ENCODE measurements around the gene NOX5.

The NOX5 gene

DNA sequence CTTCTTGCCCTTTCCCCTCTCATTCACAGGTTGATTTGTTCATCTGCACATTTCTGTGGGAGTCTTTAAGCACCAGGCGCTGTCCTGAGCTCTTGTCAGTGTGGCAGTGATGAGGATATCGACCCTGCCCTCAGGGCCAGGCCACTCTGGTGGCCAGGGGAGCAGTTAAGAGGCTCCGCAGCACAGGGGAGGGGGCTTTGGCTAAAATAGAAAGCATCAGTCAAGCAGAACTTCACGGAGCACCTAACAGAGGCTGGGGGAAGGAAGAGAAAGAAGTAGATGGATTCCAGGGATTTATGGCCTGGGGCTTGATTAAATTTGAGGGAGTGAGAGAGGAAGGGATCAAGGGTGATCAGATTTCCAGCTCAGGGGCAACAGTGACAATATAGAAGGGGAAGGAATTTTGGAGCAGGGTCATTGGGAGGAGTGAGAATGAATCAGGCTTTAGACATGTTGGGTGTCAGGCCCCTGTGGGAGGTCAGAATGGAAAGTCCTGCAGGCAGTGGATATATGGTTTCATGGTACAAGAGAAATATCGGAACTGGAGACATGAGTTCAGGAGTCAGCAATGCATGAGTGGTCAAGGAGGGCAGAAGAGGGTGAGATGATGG is 73.0 kb downstream of the NOX5 start:
- H3K27me3 ChIP-seq (ENCODE audit: control insufficient read depth, insufficient read depth, low read length, poor library complexity, severe bottlenecking) = peaks cover 100% of the 10 kb centered on the region
- peaks cover 36% of the 10 kb centered on the region for H3K4me1 ChIP-seq (ENCODE audit: control insufficient read depth, insufficient read depth, low read length)

DNA sequence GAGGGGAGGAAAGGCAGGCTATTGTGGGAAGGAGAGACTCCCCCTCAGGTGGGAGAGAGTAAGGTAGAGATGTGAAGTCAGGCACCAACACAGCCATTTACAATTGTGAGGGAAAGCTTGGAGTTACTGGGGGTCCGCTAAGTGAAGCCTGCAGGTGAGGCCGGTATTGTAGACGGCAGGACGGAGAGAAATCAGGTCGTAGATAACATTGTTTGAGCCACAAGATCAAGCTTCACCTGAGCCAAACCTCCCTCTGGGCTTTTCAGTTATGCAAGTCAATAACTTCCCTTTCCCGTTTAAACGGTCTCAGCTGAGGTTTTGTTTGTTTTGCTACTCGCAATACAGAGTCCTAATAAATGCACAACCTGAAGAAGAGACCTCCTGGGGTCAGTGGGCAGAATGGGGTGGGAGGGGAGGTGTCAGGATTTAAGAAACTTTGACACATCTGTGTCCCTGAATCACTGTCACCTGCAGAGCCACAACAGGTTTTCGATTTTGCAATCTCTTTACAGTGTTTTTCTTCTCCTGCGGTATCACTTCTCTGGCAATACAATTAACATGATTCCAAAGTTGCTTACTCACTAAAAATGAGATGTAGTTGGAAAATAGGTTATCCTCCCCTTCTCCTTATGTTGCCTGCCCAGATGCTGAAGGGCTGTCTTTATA is 73.9 kb downstream of the NOX5 start:
- Histone ChIP-seq H3K27me3 (ENCODE audit: control insufficient read depth, insufficient read depth, low read length, poor library complexity, severe bottlenecking) (peaks cover 92% of the 10 kb centered on the region), H3K9me3 (ENCODE audit: control insufficient read depth, low read length) (no peaks in the 10 kb centered on the region), H3K36me3 (ENCODE audit: control insufficient read depth, insufficient read depth, low read length) (no peaks in the 10 kb centered on the region), H3K4me3 (ENCODE audit: insufficient read depth, low read depth, low read length) (no peak overlapping the region), H3K27ac (ENCODE audit: insufficient read depth, low read depth, low read length, poor library complexity, severe bottlenecking) (no peak overlapping the region), H3K4me1 (ENCODE audit: control insufficient read depth, insufficient read depth, low read length) (peaks cover 36% of the 10 kb centered on the region)
- 18 to 19% methylated on average over 10 of the region's 10 CpGs for WGBS, 2 experiments

More for the DNA sequence above, 73.0 kb downstream of the NOX5 start:
- Histone ChIP-seq H3K36me3 (ENCODE audit: control insufficient read depth, insufficient read depth, low read length) (no peaks in the 10 kb centered on the region), H3K27ac (ENCODE audit: insufficient read depth, low read depth, low read length, poor library complexity, severe bottlenecking) (no peak overlapping the region), H3K9me3 (ENCODE audit: control insufficient read depth, low read length) (no peaks in the 10 kb centered on the region), H3K4me3 (ENCODE audit: insufficient read depth, low read depth, low read length) (no peak overlapping the region)
- 64 to 66% methylated on average over 5 of the region's 5 CpGs for whole genome bisulfite sequencing, 2 experiments

DNA sequence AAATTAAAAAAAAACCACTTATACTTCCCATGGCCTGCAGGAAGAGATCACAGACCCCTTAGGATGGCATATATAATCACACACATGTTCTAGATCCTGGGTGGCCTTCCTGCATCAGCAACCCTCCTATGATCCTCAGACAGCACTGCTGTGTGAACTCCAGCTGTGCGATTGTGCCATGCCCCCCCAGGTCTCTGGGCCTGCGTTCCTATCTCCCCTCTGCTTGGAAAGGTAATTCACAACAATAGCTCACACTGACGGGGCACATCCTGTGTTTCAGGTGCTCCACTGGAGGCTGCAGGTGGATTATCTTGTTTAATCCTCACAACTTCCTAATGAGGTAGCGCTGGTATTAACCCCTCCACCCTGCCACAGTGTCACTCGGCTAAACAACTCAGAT is 74.8 kb downstream of the NOX5 start:
- Histone ChIP-seq H3K27ac (ENCODE audit: insufficient read depth, low read depth, low read length, poor library complexity, severe bottlenecking) (no peak overlapping the region), H3K36me3 (ENCODE audit: control insufficient read depth, insufficient read depth, low read length) (no peaks in the 10 kb centered on the region), H3K27me3 (ENCODE audit: control insufficient read depth, insufficient read depth, low read length, poor library complexity, severe bottlenecking) (peaks cover 84% of the 10 kb centered on the region), H3K4me1 (ENCODE audit: control insufficient read depth, insufficient read depth, low read length) (peaks cover 36% of the 10 kb centered on the region), H3K9me3 (ENCODE audit: control insufficient read depth, low read length) (no peaks in the 10 kb centered on the region), H3K4me3 (ENCODE audit: insufficient read depth, low read depth, low read length) (no peak overlapping the region)
- 25 to 43% methylated on average over 5 of the region's 5 CpGs for WGBS, 2 experiments

DNA sequence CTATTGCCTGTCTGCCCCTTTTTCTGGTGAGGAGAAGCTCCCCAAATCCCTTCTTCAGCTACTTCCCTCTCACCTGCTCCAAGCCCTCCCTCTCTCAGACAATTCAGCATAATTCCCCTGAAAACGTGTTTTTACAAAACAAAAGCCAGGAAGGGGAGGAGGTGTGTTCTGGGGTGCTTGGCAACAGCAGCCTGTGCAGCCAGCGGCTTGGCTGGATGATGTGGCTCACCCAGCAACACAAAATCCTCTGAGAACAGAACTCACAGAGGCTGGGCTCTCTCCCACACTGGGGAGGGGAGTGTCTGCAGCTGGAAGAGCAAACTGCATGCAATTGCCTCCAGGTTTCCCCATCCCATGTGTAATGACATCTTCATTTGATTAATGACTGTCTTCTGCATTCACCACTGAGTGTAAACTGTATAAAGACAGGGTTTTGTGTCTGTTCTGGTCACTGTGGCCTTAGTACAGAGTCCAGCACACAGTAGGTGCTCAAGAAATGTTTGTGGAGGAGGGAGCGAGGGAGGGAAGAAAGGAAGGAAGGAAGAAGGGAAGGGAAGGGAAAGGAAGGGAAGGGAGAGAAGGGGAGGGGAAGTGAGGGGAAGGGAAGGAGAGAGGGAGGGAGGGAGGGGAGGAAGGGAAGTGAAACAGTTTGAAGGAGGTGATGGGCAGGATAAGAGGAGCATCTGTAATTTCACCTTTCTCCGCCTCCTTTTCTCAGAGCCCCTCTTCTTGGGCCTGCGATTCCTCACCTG is 75.9 kb downstream of the NOX5 start:
- Histone ChIP-seq H3K4me3 (ENCODE audit: insufficient read depth, low read depth, low read length) (no peak overlapping the region), H3K36me3 (ENCODE audit: control insufficient read depth, insufficient read depth, low read length) (no peaks in the 10 kb centered on the region), H3K4me1 (ENCODE audit: control insufficient read depth, insufficient read depth, low read length) (peaks cover 46% of the 10 kb centered on the region), H3K27me3 (ENCODE audit: control insufficient read depth, insufficient read depth, low read length, poor library complexity, severe bottlenecking) (peaks cover 72% of the 10 kb centered on the region), H3K9me3 (ENCODE audit: control insufficient read depth, low read length) (no peaks in the 10 kb centered on the region), H3K27ac (ENCODE audit: insufficient read depth, low read depth, low read length, poor library complexity, severe bottlenecking) (no peak overlapping the region)
- 57 to 60% methylated on average over 4 to 5 of the region's 5 CpGs for WGBS, 2 experiments

GRCh38 chr15:69091654-69092053 is 77.2 kb downstream of the NOX5 start:
- no peaks in the 10 kb centered on the region for H3K36me3 ChIP-seq (ENCODE audit: control insufficient read depth, insufficient read depth, low read length)
- no peaks in the 10 kb centered on the region for H3K9me3 ChIP-seq (ENCODE audit: control insufficient read depth, low read length)
- WGBS, 2 experiments = 88% methylated on average over 1 of the region's 1 CpG
- H3K4me3 ChIP-seq (ENCODE audit: insufficient read depth, low read depth, low read length) = no peak overlapping the region
- peaks cover 38% of the 10 kb centered on the region for H3K4me1 ChIP-seq (ENCODE audit: control insufficient read depth, insufficient read depth, low read length)
- peaks cover 69% of the 10 kb centered on the region for H3K27me3 ChIP-seq (ENCODE audit: control insufficient read depth, insufficient read depth, low read length, poor library complexity, severe bottlenecking)
- H3K27ac ChIP-seq (ENCODE audit: insufficient read depth, low read depth, low read length, poor library complexity, severe bottlenecking) = no peak overlapping the region

GRCh38 chr15:69092159-69092558 is 77.7 kb downstream of the NOX5 start:
- Histone ChIP-seq H3K9me3 (ENCODE audit: control insufficient read depth, low read length) (no peaks in the 10 kb centered on the region), H3K4me3 (ENCODE audit: insufficient read depth, low read depth, low read length) (no peak overlapping the region), H3K27me3 (ENCODE audit: control insufficient read depth, insufficient read depth, low read length, poor library complexity, severe bottlenecking) (peaks cover 64% of the 10 kb centered on the region), H3K27ac (ENCODE audit: insufficient read depth, low read depth, low read length, poor library complexity, severe bottlenecking) (no peak overlapping the region), H3K36me3 (ENCODE audit: control insufficient read depth, insufficient read depth, low read length) (no peaks in the 10 kb centered on the region), H3K4me1 (ENCODE audit: control insufficient read depth, insufficient read depth, low read length) (peaks cover 33% of the 10 kb centered on the region)
- WGBS, 2 experiments = 89 to 94% methylated on average over 7 of the region's 7 CpGs

- 71 to 74% methylated on average over 4 of the region's 4 CpGs for WGBS, 2 experiments
- Histone ChIP-seq H3K4me1 (ENCODE audit: control insufficient read depth, insufficient read depth, low read length) (peaks cover 24% of the 10 kb centered on the region), H3K4me3 (ENCODE audit: insufficient read depth, low read depth, low read length) (no peak overlapping the region), H3K9me3 (ENCODE audit: control insufficient read depth, low read length) (no peaks in the 10 kb centered on the region), H3K27me3 (ENCODE audit: control insufficient read depth, insufficient read depth, low read length, poor library complexity, severe bottlenecking) (peaks cover 54% of the 10 kb centered on the region), H3K36me3 (ENCODE audit: control insufficient read depth, insufficient read depth, low read length) (no peaks in the 10 kb centered on the region), H3K27ac (ENCODE audit: insufficient read depth, low read depth, low read length, poor library complexity, severe bottlenecking) (no peak overlapping the region)
These were observed 78.6 kb downstream of the NOX5 start for GRCh38 chr15:69093127-69093526.

DNA sequence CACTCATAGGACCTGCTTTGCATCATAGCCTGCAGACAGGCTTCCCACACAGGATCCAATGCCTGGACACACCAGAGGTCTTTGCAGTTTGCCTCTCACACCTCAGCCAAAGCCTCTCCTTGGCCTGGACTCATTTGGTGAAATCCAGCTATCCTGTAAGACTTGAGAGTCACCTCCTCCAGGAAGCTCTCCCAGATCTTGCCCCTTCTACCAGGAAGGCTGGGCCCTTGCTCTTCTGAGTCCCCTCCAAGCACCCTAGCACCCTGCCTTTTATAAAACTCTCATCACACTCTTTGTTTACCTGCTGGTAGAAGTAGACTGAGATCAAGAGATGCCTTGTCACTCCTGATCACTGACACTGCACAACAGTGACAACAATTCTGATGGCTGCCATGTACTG is 79.1 kb downstream of the NOX5 start:
- H3K36me3 ChIP-seq (ENCODE audit: control insufficient read depth, insufficient read depth, low read length) = no peaks in the 10 kb centered on the region
- peaks cover 20% of the 10 kb centered on the region for H3K4me1 ChIP-seq (ENCODE audit: control insufficient read depth, insufficient read depth, low read length)
- no peak overlapping the region for H3K4me3 ChIP-seq (ENCODE audit: insufficient read depth, low read depth, low read length)
- peaks cover 49% of the 10 kb centered on the region for H3K27me3 ChIP-seq (ENCODE audit: control insufficient read depth, insufficient read depth, low read length, poor library complexity, severe bottlenecking)
- no peak overlapping the region for H3K27ac ChIP-seq (ENCODE audit: insufficient read depth, low read depth, low read length, poor library complexity, severe bottlenecking)
- no peaks in the 10 kb centered on the region for H3K9me3 ChIP-seq (ENCODE audit: control insufficient read depth, low read length)

DNA sequence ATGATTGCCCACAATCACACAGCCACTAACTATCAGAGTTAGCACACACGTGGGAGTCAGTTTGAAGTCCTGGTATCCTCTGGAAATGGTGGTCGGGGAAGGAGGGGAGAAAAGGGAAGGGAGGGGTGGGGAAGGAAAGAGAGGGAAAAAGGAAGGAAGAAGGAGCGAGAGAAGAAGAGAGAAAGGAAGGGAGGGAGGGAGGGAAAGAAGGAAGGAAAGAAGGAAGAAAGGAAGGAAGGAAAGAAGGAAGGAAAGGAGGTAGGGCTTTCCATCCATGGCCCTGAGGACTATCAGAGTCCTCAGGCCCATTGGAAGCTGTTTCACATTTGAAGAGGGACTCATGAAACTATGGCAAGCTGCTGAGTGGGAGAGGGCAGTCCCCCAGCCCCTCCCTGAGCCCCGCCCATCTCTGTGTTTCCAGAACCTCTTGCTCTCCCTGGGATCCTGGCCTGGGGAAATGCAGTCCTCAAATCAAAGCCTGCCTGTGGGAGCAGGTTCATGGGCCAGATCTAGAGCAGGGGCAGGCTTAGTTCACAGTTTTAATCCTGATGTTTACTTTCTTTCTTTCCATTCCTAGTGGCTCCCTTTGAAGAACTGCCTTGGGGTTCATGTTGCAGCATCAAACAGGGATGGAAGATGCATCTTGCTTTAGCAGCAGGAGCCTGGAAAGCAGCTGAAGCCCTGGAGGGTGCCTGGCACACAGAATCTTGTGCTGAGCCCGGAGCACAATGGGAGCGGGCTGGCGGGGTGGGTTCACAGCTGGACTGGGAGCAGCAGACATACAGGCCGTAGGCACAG is 79.8 kb downstream of the NOX5 start:
- peaks cover 15% of the 10 kb centered on the region for H3K4me1 ChIP-seq (ENCODE audit: control insufficient read depth, insufficient read depth, low read length)
- WGBS, 2 experiments = 49 to 55% methylated on average over 8 of the region's 8 CpGs
- no peaks in the 10 kb centered on the region for H3K9me3 ChIP-seq (ENCODE audit: control insufficient read depth, low read length)
- no peaks in the 10 kb centered on the region for H3K36me3 ChIP-seq (ENCODE audit: control insufficient read depth, insufficient read depth, low read length)
- H3K27me3 ChIP-seq (ENCODE audit: control insufficient read depth, insufficient read depth, low read length, poor library complexity, severe bottlenecking) = peaks cover 42% of the 10 kb centered on the region
- H3K27ac ChIP-seq (ENCODE audit: insufficient read depth, low read depth, low read length, poor library complexity, severe bottlenecking) = no peak overlapping the region
- H3K4me3 ChIP-seq (ENCODE audit: insufficient read depth, low read depth, low read length) = no peak overlapping the region

DNA sequence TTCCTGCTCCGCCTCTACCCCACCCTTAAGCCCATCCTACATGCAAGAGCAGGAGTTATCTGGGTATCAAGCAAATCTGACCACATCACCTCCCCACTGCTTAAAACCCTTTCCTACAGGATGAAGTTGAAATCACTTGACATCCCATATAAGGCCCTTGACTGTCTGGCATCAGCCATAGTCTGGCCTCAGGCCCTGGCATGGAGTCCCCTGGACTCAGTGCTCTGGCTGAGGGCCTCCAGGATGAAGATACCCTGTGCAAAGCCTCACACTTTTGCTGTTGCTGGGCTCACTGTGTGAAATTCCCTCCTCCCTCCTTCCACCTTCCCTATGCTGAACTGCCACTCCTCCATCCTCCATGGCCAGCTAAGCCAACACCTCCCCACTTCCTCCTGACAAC is 80.8 kb downstream of the NOX5 start:
- H3K4me3 ChIP-seq (ENCODE audit: insufficient read depth, low read depth, low read length) = no peak overlapping the region
- H3K27me3 ChIP-seq (ENCODE audit: control insufficient read depth, insufficient read depth, low read length, poor library complexity, severe bottlenecking) = peaks cover 33% of the 10 kb centered on the region
- peaks cover 10% of the 10 kb centered on the region for H3K4me1 ChIP-seq (ENCODE audit: control insufficient read depth, insufficient read depth, low read length)
- no peak overlapping the region for H3K27ac ChIP-seq (ENCODE audit: insufficient read depth, low read depth, low read length, poor library complexity, severe bottlenecking)
- H3K36me3 ChIP-seq (ENCODE audit: control insufficient read depth, insufficient read depth, low read length) = no peaks in the 10 kb centered on the region
- 86 to 92% methylated on average over 1 of the region's 1 CpG for WGBS, 2 experiments
- H3K9me3 ChIP-seq (ENCODE audit: control insufficient read depth, low read length) = no peaks in the 10 kb centered on the region

Data from ectodermal cell (in vitro differentiated cells).